Measurements from ENCODE around the gene USP32.
"Not testable (repeated sequence)": the region's sequence is repeated elsewhere in the genome, so short reads cannot be mapped to it uniquely, and the experiment has no call there.

Gene USP32

GRCh38 chr17:60330731-60331130 lies 61.2 kb downstream of the USP32 start:
- no peak for DNase-seq (ENCODE audit: low spot score)

DNA sequence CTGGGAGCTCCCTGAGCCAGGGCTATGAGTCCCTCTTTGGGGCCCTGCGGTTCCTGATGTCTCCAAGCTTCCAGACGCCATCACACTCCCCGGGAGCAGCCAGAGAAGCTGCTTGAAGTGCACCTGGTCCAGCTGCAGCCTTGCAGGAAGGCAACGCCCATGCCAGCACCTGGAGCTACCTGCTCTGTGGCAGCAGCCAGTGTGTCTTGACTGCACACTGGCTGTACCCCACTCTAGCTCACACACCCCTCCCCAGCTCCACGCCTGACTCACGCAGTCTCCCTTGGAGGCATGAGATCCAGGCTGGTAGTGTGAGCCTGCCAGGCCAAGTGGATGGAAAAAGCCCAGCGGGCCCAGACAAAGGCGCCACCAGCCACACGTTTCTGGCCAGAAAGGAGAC lies 63.3 kb downstream of the USP32 start:
- DNase-seq (ENCODE audit: low spot score) = no peak

GRCh38 chr17:60327901-60328273 lies 64.0 kb downstream of the USP32 start:
- DNase-seq (ENCODE audit: low spot score) = no peak

DNA sequence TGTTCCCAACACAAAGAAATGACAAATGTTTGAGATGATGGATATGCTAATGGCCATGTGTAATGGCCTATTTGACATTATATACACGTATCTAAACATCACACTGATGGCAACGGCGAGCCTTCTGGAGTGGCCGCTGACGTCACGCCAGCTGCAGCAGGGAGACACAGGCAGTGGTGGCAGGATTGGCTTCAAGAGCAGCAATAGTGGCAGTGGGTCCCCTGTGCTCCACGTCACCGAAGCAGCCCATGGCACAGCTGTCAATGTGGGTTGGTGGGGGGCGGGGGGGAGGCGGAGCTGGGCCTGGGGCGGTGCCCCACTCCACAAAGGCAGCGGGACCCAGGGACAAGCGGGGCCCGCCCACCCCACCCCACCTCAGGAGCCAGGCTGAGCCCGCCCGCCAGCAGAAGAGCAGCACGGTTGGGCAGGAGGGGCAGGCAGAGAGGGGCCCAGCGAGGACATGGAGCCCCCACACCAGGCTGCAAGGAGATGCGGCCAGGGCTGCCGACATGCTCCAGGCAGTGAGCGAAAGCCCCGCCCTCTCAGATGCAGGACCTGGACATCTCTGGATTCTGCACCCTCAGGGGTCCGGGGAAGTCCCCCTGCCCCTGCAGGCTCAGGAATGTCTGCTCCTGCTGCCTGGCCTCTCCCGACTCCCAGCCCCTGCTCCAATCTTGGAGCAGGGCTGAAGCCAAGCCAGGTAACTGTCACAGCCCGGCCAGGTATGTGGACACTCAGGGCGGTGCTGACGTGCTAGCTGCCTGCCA lies 64.6 kb downstream of the USP32 start:
- DNase-seq (ENCODE audit: low spot score) = no peak

GRCh38 chr17:60326702-60327101 lies 65.2 kb downstream of the USP32 start:
- no peak for DNase-seq (ENCODE audit: low spot score)

DNA sequence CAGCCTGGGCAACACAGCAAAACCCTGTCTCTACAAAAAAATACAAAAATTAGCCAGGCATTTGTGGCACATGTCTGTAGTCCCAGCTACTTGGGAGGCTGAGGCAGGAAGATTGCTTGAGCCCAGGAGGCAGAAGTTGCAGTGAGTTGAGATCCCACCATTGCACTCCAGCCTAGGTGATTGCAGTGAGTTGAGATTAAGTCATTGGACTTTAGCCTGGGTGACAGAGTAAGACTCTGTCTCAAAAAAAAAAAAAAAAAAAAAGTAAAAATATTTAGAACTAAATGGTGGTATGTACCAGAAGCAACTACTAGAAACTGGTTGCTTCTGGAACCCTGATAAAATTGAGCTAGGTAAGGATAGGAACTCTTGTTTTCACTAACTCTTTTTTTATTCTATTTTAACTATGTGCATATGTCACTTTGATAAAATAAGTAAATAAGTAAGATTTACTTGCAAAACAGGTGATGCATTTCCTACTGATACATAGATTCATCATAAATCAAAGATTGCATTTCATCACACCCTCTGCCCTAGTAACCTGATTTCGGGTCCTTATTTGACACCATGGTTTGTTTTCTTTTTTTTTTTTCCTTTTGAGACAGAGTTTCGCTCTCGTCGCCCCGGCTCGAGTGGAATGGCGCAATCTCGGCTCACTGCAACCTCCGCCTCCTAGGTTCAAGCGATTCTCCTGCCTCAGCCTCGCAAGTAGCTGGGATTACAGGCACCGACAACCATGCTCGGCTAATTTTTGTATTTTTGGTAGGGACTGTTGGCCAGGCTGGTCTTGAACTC lies 66.0 kb downstream of the USP32 start:
- DNase-seq (ENCODE audit: low spot score) = no peak

DNA sequence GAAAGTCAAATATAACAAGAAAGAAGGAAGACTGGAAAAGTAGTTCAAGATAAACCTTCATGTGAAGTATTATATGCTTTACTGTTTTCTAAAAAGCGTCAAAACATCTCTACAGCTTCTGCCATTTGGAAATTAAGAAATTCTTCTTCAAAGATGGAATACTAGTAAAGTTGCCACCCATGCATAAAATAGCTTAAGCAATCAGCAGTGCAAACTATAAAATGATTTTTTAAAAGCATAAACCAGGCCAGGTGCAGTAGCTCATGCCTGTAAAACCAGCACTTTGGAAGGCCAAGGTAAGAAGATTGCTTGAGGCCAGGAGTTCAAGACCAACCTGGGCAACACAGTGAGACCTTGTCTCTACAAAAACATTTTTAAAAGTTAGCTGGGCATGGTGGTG lies 68.2 kb downstream of the USP32 start:
- DNase-seq (ENCODE audit: low spot score) = no peak

DNA sequence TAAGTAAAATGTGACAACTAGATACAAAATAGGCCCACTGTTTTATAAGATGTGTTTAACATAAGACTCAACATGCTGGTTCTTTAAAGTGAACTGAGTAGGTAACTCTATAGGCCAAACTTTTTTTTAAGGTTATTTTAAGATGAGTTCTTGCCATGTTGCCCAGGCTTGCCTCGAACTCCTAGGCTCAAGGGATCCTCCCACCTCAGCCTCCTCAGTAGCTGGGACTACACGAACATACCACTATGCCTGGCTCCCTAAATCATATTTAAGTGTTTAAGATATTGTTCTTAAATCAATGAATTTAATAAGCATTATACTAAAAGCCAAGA lies 69.9 kb downstream of the USP32 start:
- no peak for DNase-seq (ENCODE audit: low spot score)

- DNase-seq (ENCODE audit: low spot score) = no peak
These were observed 70.4 kb downstream of the USP32 start for GRCh38 chr17:60321336-60322055.

GRCh38 chr17:60318830-60319229 lies 73.1 kb downstream of the USP32 start:
- DNase-seq (ENCODE audit: low spot score) = no peak

DNA sequence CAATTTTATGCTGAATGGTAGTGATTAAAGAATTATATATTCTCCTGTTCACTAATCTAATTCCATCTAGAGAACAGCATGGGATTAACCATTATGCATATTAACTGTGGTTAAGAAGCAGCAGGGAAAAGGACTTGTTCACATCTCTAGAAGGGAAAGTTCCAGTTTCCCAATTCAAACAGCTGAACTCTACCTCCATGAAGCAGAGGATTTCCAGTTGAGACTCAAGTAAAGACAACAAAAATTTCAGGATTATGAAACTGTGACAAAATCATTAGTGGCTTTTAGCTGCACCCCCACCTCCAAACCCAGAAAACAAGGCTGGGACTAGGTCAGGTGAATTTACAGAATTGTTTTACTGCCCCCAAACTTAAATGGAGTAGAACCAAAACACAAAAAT lies 73.6 kb downstream of the USP32 start:
- no peak for DNase-seq (ENCODE audit: low spot score)

GRCh38 chr17:60315650-60316049 lies 76.3 kb downstream of the USP32 start:
- DNase-seq (ENCODE audit: low spot score) = no peak

DNA sequence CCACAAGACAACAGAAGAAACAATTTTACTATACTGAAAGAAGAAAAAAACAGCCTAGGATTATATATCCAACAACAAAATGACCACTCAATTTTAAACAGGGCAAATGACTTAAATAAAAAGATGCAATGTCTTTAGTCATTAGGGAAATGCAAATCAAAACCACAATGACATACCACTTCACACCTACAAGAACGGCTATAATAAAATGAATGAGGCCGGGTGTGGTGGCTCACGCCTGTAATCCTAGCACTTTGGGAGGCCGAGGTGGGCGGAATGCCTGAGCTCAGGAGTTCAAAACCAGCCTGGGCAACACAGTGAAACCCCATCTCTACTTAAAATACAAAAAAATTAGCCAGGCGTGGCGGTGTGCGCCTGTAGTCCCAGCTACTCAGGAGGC lies 77.0 kb downstream of the USP32 start:
- DNase-seq (ENCODE audit: low spot score) = not testable (repeated sequence)

DNA sequence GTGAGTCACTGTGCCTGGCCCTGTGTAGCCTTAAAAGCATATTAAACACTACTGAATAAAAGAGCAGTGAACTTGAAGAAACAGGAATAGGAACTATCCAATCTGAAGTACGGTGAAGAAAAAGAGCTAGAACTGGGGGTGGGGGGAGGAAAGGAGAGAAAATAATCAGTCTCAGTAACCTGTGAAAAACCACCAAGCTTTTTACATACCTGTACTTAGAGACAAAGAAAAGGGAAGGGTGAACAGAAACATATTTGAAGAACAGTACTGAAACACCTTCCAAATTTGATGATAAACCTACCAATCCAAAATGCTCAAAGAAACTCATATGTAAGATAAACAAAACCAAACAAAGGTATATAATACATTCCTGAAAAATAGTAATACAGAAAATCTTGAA lies 77.5 kb downstream of the USP32 start:
- DNase-seq (ENCODE audit: low spot score) = no peak

- DNase-seq (ENCODE audit: low spot score) = no peak
These were observed 80.0 kb downstream of the USP32 start for GRCh38 chr17:60311936-60312335.

DNA sequence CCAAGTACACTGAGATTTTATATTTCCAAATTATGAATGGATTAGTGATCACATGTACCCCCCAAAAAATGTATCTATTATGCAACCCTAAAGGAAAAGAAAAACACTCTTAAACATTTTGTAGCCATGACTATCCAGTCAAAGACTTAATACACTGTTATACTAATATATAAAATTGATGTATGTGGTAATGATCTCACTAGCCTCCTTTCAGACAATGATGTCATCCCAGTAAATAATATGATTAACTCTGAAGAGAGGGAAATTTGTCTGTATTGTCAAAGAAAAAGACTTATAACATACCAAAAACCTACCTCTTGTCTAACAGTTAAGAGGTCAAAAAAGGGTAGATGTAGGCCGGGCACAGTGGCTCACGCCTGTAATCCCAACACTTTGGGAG lies 80.7 kb downstream of the USP32 start:
- no peak for DNase-seq (ENCODE audit: low spot score)

DNA sequence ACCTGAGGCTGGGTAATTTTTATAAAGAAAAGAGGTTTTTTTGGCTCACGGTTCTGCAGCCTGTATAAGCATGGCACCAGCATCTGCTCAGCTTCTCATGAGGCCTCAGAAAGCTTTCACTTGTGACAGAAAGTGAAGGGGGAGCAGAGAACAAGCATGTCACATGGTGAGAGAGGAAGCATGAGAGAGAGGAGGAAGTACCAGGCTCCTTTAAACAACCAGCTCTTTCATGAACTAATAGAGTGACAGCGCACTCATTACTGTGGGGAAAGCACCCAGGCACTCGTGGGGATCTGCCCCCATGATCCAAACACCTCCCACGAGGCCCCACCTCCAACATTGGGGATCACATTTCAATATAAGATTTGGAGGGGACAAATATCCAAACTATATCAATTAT lies 86.8 kb downstream of the USP32 start:
- DNase-seq (ENCODE audit: low spot score) = no peak

GRCh38 chr17:60304502-60304901 lies 87.4 kb downstream of the USP32 start:
- DNase-seq (ENCODE audit: low spot score) = no peak

- DNase-seq (ENCODE audit: low spot score) = no peak
These were observed 88.4 kb downstream of the USP32 start for GRCh38 chr17:60303406-60304099.

- no peak for DNase-seq (ENCODE audit: low spot score)
These were observed 90.3 kb downstream of the USP32 start for GRCh38 chr17:60301649-60302048.

DNA sequence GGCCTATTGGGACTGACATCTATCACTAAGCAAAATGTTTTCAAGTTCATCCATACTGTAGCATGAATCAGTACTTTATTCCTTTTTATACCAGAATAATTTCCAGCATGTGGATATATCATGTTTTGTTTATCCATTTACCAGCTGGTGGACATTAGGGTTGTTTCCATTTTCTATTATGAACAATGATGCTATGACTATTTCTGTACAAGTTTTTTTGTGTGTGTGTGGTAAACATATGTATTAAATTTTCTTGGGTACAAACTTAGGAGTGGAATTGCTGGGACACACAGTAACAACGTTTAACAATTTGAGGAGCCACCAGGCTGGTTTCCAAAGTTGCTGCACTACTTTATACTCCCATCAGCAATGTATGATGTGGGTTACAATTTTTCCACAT lies 91.0 kb downstream of the USP32 start:
- no peak for DNase-seq (ENCODE audit: low spot score)

- DNase-seq (ENCODE audit: low spot score) = no peak
These were observed 91.9 kb downstream of the USP32 start for GRCh38 chr17:60300011-60300410.

Data from left forelimb (tissue), 1 donor.